Osteoblast (primary cell): ENCODE results near the gene NPTXR. TPM values are rescaled to one million over a fixed set of nuclear protein-coding genes. Genes with fewer than 3 reads are reported as not detected.
A peak's percentile ranks its signal among the peaks of the same experiment; 100 is the strongest.

ENCODE experiments used
- DNase-seq: peaks from one replicate; pipeline ENCODE4 v3.0.0; 2011; ENCODE audit warnings: low spot score, mixed read lengths; ENCODE audit not compliant: insufficient read length; ENCODE audit errors: missing footprints
- H2AFZ ChIP-seq: 2 replicates; pipeline ENCODE4 v1.6.0; 2011; ENCODE audit warnings: mild to moderate bottlenecking, low read length
- H3K27ac ChIP-seq: 2 replicates; pipeline ENCODE4 v1.5.1; 2011; ENCODE audit warnings: mild to moderate bottlenecking, low read depth, low read length, moderate library complexity
- H3K27me3 ChIP-seq: 2 replicates; pipeline ENCODE4 v1.6.0; 2012; ENCODE audit warnings: mild to moderate bottlenecking, control low read depth, inconsistent platforms, low read length, moderate library complexity; ENCODE audit not compliant: insufficient read depth
- H3K36me3 ChIP-seq: 2 replicates; pipeline ENCODE4 v1.5.1; 2011; ENCODE audit warnings: mild to moderate bottlenecking, low read length, control low read depth, moderate library complexity; ENCODE audit not compliant: insufficient read depth
- H3K4me1 ChIP-seq: 2 replicates; pipeline ENCODE4 v1.5.1; 2011; ENCODE audit warnings: mild to moderate bottlenecking, low read length, control low read depth, moderate library complexity; ENCODE audit not compliant: insufficient read depth
- H3K4me2 ChIP-seq: 2 replicates; pipeline ENCODE4 v1.6.0; 2011; ENCODE audit warnings: mild to moderate bottlenecking, low read length; ENCODE audit not compliant: insufficient read depth
- H3K4me3 ChIP-seq: fragments of 200-600 bp; sonication (generic); 3 replicates; pipeline ENCODE4 v1.5.1; 2012; ENCODE audit warnings: mild to moderate bottlenecking, low read length, inconsistent platforms; ENCODE audit not compliant: insufficient read depth
- H3K79me2 ChIP-seq: 2 replicates; pipeline ENCODE4 v1.6.0; 2012; ENCODE audit warnings: mild to moderate bottlenecking, low read length, control low read depth, inconsistent platforms; ENCODE audit not compliant: insufficient read depth
- H3K9me3 ChIP-seq: 2 replicates; pipeline ENCODE4 v1.5.1; 2011; ENCODE audit warnings: low read depth, low read length, control low read depth
- H4K20me1 ChIP-seq: 2 replicates; pipeline ENCODE4 v1.6.0; 2012; ENCODE audit warnings: mild to moderate bottlenecking, low read length, control low read depth; ENCODE audit not compliant: insufficient read depth
- CTCF ChIP-seq: IDR thresholded peaks from 2 replicates; pipeline ENCODE4 v1.5.1; 2011; ENCODE audit warnings: mild to moderate bottlenecking, low read depth, low read length, moderate library complexity; ENCODE audit errors: extremely low read depth
- total RNA-seq: library from RNA; depleted of rRNA; stranded (reverse); fragments of >200 nt; gene quantifications from 2 replicates; pipeline ENCODE4 v1.2.3, GENCODE V29; 2012

The NPTXR gene
- total RNA-seq, 1 donor = 0.72 TPM

GRCh38 chr22:38820020-38820419 is 23.8 kb downstream of the NPTXR start:
- no peaks in the 10 kb centered on the region for H3K36me3 ChIP-seq
- DNase-seq = peak; percentile 61
- H3K4me1 ChIP-seq = no peaks in the 10 kb centered on the region
- H3K4me2 ChIP-seq = no peak overlapping the region
- no peak overlapping the region for H3K27ac ChIP-seq
- H3K4me3 ChIP-seq = no peak overlapping the region
- no peak for TF ChIP-seq CTCF
- no peak overlapping the region for H2AFZ ChIP-seq
- H3K27me3 ChIP-seq = no peaks in the 10 kb centered on the region
- H4K20me1 ChIP-seq = no peaks in the 10 kb centered on the region
- no peaks in the 10 kb centered on the region for H3K9me3 ChIP-seq
- H3K79me2 ChIP-seq = no peaks in the 10 kb centered on the region

GRCh38 chr22:38819387-38819940 is 24.4 kb downstream of the NPTXR start:
- no peaks in the 10 kb centered on the region for H4K20me1 ChIP-seq
- H3K9me3 ChIP-seq = no peaks in the 10 kb centered on the region
- no peak overlapping the region for H2AFZ ChIP-seq
- H3K79me2 ChIP-seq = no peaks in the 10 kb centered on the region
- H3K27ac ChIP-seq = no peak overlapping the region
- H3K27me3 ChIP-seq = no peaks in the 10 kb centered on the region
- H3K36me3 ChIP-seq = no peaks in the 10 kb centered on the region
- no peak for TF ChIP-seq CTCF
- no peak overlapping the region for H3K4me3 ChIP-seq
- peak; percentile 61 for DNase-seq
- no peaks in the 10 kb centered on the region for H3K4me1 ChIP-seq
- H3K4me2 ChIP-seq = no peak overlapping the region

GRCh38 chr22:38817196-38817595 is 26.6 kb downstream of the NPTXR start:
- Histone ChIP-seq H3K9me3 (no peaks in the 10 kb centered on the region), H3K27ac (no peak overlapping the region), H3K79me2 (no peaks in the 10 kb centered on the region), H3K27me3 (peaks cover 6% of the 10 kb centered on the region), H3K4me1 (no peaks in the 10 kb centered on the region), H4K20me1 (no peaks in the 10 kb centered on the region), H3K4me2 (no peak overlapping the region), H3K36me3 (no peaks in the 10 kb centered on the region), H2AFZ (no peak overlapping the region), H3K4me3 (no peak overlapping the region)
- peak; percentile 64 for DNase-seq
- TF ChIP-seq CTCF = no peak

- TF ChIP-seq CTCF = no peak
- Histone ChIP-seq H2AFZ (no peak overlapping the region), H3K4me3 (no peak overlapping the region), H3K9me3 (no peaks in the 10 kb centered on the region), H3K27ac (no peak overlapping the region), H4K20me1 (no peaks in the 10 kb centered on the region), H3K36me3 (no peaks in the 10 kb centered on the region), H3K4me2 (no peak overlapping the region), H3K4me1 (no peaks in the 10 kb centered on the region), H3K79me2 (no peaks in the 10 kb centered on the region), H3K27me3 (peaks cover 6% of the 10 kb centered on the region)
- no peak for DNase-seq
Measured at GRCh38 chr22:38815842-38816241, 28.0 kb downstream of the NPTXR start.
